ENCODE measurements around the gene SH2D3A. TPM values are rescaled to one million over a fixed set of nuclear protein-coding genes. Genes with fewer than 3 reads are reported as not detected.
A peak's percentile ranks its signal among the peaks of the same experiment; 100 is the strongest.

Gene SH2D3A
- polyA plus RNA-seq, 4 donors, result 0.64 to 10.5 (median 6.6) TPM

DNA sequence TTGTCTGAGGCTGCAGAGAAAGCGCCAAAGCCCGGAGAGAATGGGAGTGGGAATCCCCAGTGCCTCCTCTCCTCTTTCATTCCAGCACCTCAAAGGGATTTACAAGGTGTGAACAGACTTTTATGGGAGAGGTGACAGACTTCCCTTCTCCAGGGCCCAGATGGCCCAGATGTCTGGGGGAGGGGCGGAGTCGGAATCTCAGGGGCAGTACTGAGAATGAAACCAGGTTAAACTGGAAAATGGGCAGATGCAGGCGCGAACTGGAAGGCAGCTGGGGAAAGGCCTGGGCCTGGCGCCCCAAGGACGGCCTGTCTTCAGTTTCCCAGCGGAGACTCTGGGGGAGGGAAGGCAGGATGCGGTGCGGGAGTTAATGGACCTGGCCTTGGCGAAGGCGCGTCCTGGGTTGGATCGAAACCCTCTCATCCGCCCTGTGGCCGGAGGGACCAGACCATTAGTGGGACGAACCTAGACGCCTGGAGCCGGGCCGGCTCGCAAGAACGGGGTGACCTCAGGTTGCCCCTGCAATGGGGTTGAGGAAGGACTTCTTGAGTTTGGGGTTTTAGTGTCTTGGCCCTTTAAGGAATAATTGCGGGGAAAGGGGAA is 28.3 kb downstream of the SH2D3A start:
- no peak for DNase-seq (ENCODE audit: low read depth in 4 of 4, low spot score in 3 of 4)

GRCh38 chr19:6737873-6738786 is 29.1 kb downstream of the SH2D3A start:
- peak in 1 of 4 donors; percentile 65 for DNase-seq (ENCODE audit: low read depth in 4 of 4, low spot score in 3 of 4)

DNA sequence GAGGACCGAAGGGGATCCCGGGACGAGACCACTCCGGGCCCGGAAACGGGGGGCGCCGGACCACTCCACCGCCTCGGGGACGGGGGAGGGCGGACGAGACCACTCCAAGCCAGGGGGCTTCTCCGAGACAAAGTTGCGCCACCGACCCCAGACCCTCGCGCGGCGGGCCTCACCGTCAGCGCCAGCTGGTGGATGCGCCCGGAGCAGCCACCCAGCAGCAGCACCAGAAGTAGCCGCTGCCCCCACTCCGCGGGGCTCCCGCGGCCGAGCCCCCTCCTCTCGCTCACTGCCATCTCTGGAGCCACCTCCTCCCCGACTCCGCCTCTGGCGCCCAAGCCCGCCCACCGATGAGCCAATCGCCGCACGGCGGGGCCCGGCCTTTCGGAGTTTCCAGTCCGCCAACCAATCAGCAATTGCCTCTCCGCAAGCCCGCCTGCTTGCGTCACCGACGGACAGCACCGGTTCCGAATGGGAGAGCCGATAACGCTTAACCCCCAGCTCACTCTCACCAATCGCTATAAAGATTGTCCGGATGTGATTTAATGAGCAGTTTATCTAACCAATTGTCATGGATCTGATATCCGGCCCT is 29.9 kb downstream of the SH2D3A start, which contains the start of gene GPR108:
Gene GPR108 (minus strand): TSS at position 297 of the 589 bp plus-strand sequence. CDS start 4 bp downstream, at position 293.
- DNase-seq (ENCODE audit: low read depth in 4 of 4, low spot score in 3 of 4), result peak; percentile 99 to 100 (median 100)

- no peak for DNase-seq (ENCODE audit: low read depth in 4 of 4, low spot score in 3 of 4)
Observed at GRCh38 chr19:6736917-6737283, 30.3 kb downstream of the SH2D3A start.

DNA sequence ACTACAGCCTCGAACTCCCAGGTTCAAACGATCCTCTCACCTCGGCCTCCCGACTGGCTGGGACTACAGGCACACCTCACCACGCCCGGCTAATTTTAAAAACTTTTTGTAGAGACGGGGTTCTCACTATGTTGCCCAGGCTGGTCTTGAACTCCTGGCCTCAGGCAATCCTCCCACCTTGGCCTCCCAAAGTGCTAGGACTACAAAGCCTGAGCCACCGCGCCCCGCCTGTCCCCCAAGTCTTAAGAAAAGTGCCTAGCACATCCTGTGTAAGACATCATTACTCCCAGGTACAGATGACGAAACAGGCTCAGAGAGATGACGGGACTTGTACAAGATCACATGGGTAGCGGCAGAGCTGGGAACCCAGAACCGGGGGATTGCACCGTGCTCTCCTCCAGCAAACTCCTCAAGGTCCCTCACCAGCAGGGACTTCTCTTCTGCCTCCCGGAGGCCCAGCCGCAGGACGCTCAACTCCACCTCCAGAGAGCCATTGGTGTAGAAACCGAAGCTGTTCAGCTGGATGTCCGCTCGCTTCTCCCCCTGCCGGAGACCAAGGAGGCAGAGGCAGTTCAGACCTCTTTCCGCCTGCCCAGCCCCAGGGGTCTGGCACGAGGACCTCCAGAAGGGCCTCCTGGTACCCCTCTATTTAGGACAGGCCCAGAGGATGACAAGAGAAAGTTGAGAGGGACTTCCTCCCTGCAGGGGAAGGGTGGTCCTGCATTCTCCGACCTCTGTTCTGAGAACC is 30.9 kb downstream of the SH2D3A start:
- peak in 1 of 4 donors; percentile 70 for DNase-seq (ENCODE audit: low read depth in 4 of 4, low spot score in 3 of 4)

- DNase-seq (ENCODE audit: low read depth in 4 of 4, low spot score in 3 of 4), result no peak
Observed at GRCh38 chr19:6735181-6735911, 31.9 kb downstream of the SH2D3A start.

DNA sequence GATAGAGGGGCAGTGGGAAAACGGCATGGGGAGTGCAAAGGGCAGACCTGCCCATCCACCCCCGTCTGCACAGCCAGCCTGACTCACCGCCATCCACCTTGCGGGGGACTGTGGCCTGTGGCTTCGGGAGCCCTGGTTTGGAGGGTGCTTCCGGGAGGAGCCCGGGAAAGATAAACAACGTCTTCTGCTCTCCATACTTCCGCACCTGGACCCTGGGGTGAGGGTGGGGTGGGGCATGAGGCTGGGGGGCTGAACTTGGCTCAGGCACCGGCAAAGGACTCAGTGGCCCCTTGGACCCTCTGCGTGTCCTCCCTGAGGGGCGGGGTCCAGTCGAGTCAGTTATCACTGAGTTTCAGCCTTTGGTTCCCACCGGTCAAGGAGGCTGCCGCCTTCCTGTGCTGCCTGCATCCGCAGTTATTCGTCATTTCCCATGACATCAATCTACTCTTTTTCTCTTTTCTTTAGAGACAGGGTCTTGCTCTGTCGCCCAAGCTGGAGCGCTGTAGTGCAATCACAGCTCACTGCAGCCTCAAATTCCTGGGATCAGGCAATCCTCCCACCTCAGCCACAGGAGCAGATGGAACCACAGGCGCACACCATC is 33.0 kb downstream of the SH2D3A start:
- no peak for DNase-seq (ENCODE audit: low read depth in 4 of 4, low spot score in 3 of 4)

DNA sequence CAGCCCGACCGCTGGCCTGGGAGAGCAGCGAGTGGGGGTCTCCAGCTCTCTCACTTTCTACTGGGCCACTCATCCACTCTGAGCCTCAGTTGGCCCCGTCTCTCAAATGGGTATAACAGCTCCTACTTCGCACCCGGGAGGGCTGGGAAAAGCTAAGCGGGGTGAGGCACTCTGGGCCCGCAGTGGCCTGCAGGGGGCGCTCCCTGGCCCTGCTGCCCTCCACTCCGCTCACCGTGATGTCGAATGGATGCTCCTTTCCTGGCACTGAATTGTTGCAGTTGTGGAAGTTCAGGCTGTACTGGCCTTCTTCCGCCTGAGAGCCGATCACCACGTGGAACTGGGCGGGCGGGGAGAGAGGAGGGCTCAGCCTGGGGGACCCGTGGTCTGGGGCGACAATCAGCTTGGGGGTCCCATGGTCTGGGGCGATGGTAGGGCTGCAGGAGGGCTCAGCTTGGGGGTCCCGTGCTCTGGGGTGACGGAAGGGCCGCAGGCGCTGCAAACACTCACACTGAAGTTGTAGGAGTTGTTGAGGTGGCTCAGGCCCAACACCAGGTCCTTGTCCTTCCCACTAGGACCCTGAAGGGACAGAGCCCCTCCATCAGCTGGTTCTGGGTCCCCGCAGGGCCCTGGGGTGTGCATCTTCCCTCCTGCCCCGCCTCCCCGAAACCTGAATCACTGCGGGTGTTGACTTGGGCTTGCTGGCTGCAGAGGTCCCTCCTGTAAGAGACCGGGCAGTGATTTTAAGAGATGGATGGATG is 33.7 kb downstream of the SH2D3A start:
- DNase-seq (ENCODE audit: low read depth in 4 of 4, low spot score in 3 of 4), result no peak

DNA sequence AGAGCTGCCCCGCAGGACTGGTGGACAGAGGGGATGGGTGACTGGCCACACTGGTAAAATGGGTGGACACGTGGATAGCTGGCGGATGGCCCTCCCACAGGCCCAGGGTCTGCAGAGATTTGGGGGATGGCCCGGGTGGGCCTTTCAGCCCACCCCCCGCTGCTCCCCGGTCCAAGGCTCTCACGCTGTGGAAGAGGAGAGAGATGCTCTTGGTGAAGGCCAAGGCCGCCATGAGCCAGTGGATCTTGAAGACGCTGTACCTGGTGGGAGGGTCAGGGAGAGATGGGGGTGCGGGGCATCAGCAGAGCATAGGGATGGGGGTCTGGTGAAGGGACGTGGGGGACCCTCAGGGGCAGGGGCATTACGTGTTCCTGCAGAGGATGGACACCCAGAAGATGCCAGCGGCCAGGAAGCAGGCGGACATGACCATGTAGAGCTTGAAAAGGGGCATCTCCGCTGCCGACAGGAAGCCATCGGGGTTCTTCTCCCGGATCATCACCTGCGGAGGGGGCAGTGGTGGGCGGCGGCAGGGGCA is 34.4 kb downstream of the SH2D3A start:
- no peak for DNase-seq (ENCODE audit: low read depth in 4 of 4, low spot score in 3 of 4)

- no peak for DNase-seq (ENCODE audit: low read depth in 4 of 4, low spot score in 3 of 4)
Observed at GRCh38 chr19:6731822-6732221, 35.4 kb downstream of the SH2D3A start.

GRCh38 chr19:6730941-6731670 is 36.1 kb downstream of the SH2D3A start:
- no peak for DNase-seq (ENCODE audit: low read depth in 4 of 4, low spot score in 3 of 4)

DNA sequence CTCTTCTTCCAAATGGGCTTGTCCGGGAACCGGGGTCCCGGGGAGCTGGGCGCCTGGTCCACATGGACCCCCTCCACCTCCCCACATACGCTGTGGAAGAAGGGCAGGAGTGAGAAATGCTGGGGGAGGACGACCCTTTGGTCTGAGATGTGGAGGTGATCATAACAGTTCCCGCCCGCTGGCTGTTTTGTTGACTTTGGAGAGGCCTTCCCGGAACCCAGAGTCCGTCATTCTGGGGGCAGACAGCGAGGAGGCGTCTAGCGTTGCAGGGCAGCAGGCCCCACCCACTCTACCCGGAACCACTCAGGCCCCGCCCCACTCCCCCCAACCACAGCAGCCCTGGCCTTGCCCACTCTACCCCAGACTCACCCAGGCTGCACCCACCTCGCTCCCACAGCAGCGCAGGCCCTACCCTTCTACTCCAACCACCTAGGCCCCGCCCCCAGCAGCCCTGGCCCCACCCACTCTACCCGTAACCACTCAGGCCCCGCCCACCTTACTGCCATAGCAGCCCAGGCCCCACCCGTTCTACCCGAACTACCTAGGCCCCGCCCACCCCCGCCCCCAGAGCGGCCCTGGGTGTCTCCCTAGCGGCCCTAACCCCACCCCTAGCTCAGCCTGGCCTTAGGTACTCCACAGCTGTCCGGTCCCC is 37.0 kb downstream of the SH2D3A start:
- DNase-seq (ENCODE audit: low read depth in 4 of 4, low spot score in 3 of 4), result no peak

DNA sequence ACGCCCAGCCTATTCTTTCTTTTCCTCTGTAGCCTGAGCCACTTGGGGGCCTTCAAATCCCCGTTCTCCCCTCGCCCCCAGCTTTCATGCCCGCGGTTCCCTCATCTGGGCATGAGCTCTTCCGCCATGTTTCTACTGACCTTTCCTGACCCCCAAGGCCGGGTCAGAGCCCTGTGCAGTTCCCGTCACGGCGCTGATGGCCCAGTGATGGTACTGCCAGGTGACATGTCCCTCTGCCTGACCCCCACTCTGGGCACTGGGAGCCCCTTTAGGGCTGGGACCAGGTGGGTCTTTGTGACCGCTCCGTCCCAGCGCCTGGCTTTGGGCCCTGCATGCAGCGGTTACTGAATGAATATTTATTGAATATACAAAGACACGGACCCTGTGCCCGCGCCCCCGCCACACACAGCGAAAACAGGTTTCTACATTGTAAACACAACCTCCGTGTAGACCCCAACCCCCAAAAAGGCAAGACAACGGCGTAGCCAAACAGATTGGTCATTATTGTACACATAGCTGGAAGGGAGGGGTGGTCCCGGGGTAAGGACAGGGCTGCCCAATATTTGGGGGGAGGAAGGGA is 37.6 kb downstream of the SH2D3A start:
- no peak for DNase-seq (ENCODE audit: low read depth in 4 of 4, low spot score in 3 of 4)

- DNase-seq (ENCODE audit: low read depth in 4 of 4, low spot score in 3 of 4), result no peak
Observed at GRCh38 chr19:6728346-6728745, 38.9 kb downstream of the SH2D3A start.

DNA sequence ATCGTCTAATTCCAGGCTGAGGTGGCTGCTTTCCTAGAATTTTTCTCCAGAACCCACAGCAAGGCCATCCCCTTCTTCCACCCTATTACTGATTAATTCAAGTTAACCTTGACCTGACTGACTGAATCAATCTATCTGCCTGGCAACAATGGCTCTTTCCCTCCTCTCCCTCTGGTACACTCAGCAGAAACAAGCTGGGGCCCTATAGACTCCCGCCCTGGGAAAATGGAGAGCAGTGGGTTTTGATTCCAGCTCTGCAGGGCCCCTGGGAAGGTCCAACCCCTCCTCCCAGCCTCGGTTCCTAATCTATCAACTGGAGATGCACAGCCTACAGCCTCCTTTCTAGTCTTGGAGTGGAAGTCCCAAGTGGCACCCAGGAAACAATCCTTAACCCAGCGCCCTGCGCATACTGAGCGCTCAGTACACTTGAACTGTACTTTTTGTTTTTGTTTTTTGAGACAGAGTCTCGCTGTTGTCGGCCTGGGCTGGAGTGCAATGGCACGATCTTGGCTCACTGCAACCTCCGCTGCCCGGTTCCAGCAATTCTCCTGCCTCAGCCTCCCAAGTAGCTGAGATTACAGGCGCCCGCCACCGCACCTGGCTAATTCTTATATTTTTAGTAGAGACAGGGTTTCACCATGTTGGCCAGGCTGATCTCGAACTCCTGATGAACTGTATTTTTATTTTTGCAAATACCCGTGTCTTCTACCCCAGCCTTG is 41.6 kb downstream of the SH2D3A start:
- DNase-seq (ENCODE audit: low read depth in 4 of 4, low spot score in 3 of 4), result no peak

GRCh38 chr19:6724631-6725492 is 42.4 kb downstream of the SH2D3A start:
- DNase-seq (ENCODE audit: low read depth in 4 of 4, low spot score in 3 of 4), result no peak

Data from left renal pelvis (tissue), 4 donors.